HG03378 (cell line): ENCODE measurements around the gene TAGLN2.

ENCODE experiments used
- ATAC-seq: cut with Tn5 transposase; IDR thresholded peaks from one replicate; pipeline ENCODE4 v1.9.1; 2021; ENCODE audit warnings: mild to moderate bottlenecking, moderate library complexity; ENCODE audit not compliant: unreplicated experiment

Gene TAGLN2

DNA sequence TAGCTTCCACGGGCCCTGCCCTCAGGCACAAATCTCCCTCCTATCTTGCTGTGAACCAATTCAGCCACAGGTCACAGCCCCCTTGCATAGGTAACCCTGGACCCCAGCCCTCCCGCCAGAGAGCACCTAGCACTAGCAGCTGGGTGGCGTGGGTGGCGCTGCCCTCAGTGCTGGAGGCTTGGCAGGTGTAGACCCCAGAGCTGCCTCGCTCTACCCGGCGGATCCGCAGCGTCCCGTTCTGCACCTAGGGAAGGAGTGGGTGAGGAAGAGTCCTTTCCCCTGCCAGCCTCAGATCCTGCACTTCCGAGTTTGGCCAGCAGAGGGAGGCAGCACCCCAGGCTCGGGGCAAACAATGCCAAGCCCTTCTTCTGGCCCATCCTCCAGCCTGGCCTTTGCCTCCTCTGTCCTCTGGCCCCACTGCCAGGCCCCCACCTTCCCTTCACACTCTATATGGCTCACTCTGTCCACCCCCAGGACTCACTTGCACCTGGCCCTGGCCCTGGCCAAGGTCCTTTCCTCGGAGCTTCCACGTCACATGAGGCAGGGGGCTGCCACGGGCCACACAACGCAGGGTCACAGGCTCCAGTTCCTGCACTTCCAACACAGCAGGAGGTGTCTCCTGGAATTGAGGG lies 11.1 kb upstream of the TAGLN2 start:
- peak; percentile 45 for ATAC-seq

DNA sequence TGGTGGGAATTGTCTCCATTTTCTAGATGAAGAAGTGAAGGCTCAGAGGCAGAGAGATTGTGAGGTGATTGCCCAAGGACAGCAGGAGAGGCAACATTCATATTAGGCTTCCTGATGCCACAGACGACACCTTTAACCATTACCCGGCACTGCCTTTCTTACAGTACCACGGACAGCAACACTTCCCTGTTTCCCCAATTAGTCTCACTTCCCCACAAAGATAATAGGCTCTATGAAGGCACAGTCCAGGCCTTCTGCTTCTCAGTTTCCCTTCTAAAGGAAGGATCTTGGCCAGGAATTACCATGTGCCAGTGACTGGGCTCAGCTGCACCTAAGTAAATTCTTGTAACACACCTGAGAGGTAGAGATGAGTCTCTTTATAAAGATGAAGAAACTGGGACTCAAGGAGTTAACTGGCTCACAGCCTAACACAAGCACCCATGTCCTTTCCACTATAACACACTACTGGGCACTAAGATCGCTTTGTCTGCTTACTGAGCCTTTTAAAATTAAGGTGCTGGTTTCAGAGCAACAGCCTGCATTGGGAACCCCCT lies 10.5 kb upstream of the TAGLN2 start:
- ATAC-seq: no peak

DNA sequence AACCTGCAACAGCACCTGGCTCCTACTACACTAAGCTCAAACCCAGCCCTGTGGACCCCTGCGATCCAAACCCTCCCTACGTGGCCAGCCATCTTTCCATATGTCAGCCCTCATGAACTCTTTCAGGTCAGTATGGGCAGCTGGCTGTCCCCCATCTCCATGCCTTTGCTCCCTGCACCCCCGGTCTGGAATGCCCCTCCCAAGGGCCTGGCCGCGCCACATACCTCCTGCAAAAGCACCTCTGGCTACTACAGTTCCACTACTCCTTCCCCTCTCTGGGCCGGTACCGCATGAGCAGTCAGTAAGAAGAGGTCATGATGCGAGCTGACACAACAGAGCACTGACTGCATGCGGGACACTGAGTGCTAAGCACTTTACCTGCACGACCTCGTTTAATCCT lies 10.0 kb upstream of the TAGLN2 start:
- no peak for ATAC-seq

DNA sequence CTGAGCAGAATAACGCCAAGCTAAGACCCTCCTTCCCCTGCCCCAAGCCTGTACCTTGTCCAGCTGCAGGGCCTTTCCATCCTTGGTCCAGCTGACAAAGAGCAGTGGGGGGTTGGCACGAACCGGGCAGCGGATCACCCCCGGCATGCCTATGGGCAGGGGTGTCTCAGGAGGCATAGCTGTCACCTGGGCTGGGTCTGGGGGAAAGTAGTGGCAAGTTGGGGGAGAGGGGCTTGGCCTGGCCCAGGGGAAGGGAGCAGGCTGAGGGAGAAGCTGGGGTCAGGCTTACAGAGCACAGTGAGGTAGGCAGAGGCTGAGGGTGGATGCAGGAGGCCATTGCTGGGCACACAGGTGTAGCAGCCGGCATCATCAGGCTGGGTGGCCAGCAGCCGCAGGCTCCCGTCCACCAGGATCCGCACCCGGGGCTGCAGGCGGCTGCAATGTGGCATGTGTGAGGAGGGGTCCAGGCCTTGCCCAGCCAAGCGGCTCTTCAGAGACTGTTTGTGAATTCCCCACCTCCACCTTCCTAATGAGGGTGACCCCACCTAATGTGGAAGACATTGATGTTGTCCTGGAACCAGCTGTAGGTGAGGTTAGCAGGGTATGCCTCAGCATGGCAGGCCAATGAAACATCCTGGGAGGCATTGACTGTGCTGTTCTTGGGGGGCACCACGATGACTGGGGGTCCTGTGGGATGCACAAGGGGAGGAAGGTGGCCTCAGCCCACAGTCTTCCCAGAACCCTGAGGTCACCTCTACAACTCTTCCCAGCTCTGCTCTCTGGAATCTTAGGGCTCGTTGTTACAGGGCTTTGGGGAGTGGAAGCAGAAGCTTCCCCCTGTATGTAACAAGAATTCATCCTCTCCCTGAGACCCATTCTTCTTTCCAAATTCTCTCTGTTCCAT lies 9.1 kb upstream of the TAGLN2 start:
- no peak for ATAC-seq

DNA sequence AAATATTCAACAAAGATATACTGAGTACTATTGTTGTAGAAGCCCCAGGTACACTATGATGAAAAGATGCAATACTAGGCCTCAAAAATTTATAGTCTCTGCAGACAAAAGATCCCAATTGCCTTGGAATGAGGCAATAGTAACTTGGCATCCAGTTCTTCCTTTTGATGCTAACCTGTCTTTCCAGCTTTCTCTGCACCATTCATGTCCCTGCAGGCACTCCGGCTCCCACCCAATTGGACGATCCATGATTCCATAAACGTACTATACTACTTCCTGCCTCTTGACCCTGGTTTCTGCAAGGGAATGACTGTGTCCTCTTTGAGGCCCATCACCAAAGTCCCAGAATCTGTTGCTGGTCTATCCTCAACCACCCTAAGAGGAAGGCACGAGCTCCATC lies 8.0 kb upstream of the TAGLN2 start:
- ATAC-seq: no peak

DNA sequence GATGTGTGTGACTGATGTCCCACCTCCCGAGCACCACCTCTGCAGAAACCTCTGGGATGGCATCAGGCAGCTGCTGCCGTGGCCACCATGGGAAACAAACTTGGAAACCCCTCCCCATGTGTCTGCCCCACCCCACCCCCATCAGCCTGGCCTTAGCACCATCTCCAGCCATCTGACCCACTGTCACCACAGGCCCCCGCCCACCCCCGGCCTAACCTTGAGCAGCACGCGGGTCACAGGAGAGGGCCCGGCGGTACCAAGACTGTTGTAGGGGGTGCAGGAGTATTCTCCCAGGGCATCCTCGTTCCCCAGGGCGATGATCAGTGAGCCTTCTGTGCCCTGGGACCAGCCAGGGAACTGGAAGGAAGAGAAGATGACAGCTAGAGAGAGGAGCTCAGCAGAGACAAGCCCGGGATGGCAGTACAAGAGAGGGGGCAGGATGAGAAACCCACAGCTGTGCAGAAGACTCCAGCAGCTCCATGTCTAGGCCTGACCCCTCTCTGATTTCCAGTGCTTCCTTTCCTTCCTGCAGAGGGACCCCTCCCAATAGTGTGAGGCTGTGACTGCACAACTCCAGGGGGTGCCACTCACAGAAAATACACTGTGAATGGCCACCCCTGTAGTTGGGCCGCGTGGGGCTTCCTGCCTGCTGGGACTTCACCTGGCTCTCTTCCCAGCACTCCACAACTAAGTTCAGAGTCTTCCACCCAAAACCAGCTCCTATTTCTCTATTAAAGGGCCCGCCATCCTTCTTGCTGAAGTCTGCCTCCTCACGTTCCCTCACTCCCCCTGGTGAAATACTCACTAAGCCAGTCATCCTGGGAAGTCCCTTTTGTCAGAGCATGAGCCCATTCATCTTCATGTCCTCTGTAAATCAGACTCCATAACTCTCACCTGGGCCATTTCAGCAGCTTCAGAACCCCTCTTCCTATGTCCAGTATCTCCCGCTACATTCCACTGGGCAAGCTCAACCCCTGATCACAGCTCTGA lies 7.3 kb upstream of the TAGLN2 start:
- ATAC-seq: no peak

DNA sequence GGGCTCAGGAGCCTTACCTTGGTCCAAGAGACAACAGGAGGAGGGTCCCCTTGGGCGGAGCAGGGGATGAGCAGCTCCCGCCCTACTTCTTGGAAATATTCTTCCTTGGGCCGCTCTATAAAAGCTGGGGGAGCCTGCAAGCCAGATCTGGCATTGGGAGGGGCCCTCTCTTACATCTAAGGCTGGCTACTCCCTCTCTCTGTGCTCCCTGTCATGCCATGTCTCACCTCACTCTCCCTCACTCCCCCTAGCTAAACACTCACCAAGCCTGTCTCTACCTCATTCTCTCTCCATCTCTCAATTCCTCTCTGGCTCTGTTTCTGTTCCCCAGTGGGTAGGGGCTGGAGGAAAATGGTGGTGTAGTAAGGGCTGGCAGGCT lies 6.5 kb upstream of the TAGLN2 start:
- no peak for ATAC-seq

DNA sequence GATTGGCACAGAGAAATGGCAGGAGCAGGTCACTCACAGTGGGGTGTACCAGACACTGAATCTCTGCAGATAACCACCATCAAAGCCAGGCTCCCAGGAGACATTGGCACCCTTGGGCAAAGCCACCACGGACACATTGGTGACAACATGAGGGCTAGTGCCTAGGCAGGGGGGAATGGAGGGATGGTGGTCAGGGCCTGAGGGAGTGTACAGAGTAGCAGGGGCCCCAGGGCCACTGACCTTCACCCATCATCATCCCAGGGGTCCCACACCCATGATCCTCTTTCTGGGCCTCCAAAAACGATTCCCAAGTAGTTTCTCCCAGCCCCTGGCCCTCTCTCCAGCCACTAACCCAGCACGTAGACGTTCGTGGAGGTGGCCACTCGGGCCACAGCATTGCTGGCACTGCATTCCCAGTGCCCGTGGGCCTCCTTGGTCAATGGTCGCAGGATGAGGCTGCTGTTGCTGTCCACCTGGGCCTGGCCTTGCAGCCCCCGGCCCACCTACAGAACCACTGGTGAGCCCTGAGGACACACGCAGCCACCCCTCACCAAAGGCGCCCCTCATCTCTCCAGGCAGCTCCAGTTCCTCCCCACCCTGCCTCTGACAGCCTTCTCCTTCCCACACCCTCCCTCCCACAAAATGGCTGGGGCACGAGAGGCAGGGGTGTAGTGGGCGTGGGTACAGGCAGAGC lies 5.9 kb upstream of the TAGLN2 start:
- no peak for ATAC-seq

DNA sequence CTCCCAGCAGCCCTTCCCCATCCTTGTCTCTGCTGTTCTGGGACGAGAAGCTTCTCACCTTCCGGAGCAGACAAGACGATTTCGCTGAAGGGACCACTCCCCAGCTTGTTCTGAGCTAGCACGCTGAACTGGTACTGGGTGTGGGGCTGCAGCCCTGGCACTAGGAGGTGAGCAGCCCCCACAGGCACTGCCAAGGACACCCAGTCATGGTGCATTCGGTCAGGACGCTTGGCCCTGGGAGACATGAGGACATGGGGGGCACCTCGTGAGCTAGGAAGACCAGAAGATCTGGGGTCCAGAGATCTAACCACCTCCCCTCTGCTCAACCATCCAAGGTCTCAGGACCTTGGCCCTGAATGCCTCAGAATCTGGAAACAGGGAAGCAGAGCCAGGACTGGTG lies 5.3 kb upstream of the TAGLN2 start:
- ATAC-seq: no peak

DNA sequence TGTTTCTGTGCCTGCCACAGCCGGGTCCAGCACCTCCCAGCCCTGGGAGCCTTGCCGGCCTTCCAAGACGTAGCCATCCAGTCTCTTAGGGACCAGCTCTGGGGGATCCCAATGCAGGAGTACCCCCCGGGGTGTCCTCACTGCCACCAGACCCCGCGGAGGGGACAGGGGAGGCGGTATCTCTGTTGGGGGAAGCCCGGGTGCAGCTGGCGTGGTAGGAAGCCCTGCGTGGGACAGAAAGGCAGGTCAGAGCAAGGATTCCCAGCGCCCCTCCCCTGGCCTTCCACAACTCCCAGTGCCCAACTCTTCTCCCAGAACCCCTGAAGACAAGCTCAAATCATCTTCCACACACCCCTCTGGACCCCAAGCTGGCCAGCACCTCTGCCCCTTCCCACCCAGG lies 4.9 kb upstream of the TAGLN2 start:
- no peak for ATAC-seq

DNA sequence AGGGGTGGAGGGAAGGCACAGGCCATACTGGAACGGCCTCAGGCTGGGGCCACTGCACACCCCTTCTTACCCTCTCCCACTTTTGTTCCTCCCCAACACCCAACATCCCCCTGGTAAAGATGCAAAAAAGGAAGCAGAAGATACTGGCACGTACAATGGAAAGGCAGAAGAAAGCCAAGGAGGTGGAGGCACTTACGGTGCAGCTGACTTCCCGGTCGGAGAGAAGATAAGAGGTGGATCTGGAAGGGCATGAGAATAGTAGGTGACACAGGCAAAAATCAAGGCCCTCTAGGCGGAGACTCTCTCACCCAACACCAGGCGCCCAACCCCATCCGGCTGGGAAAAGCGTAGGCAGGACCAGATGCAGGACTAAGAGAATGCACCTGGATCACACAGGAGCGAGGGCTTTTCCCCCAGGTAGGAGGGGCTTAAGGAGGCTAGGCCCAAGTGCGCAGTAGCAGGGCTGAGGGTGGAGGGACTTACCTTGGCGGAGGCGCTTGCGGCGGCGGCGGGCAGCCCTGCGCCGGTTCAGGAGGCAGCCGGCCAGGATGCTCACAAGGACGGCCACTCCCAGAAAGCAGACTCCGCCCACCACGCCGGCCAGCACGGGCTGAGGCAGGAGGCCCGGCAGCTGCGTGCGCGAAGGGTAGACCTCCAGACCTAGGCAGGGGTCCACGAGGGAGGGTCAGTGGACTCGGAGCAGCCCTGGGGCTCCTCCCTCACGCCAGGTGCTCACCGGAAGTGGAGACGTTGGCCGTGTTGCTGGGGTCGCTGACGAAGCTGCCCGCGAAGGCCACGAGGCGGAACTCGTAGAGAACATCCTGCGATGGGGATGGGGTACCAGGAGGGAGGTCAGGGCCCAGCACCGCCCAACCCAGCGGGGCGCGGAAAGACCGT lies 4.1 kb upstream of the TAGLN2 start:
- no peak for ATAC-seq

DNA sequence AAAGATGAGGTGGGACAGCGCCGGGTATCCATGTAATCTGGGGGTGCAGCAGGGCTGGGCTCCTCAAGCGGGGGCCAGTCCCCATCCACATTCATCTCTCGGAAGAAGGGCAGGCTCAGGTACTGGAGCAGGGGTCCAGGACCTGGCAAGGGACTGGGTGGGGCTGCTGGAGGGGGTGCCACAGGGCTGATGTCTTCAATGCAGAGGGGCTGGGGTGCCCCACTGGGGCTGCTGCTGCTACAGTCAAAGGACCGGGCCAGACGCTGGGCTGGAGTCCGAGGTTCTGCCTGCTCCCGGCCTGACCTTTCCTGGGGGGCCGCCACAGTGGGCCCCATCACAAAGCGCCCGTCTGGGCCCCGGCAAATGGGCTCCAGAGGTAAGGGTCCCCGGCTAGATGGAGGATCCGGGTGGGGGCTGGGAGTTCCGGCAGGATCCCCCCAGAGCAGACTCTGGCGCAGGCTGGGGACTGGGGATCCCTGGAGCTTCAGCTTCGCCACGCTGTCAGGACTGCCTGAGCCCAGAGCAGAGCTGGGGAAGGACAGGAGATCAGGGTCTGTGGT lies 3.3 kb upstream of the TAGLN2 start:
- ATAC-seq: no peak

DNA sequence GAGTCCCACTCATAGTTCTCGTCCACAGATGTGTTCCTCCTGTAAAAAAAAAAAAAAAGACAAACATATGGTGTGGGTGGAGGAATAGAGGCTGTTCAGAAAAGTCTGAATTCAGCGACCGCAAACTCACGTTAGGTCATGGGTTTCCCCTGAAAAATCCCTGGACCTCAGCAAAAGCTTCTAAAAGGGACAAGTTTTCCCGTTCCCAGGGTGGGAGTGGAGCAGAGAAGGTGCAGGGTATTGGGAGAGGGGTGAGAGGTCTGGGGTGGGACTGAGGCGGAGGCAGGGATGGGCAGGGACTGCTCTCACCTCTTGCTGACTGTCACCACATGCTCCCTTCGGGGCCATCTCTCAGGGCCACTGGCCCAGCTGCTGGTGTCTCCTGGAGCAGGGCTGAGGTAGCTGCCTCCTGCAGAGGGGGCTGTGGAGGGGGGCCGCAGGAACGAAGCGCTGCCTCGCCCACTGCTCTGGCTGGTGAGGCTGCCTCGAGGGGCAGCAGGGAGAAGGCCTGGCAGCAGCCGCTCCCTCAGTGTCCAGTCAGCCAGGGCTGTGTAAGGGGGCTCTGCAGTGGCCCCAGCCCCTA lies 2.6 kb upstream of the TAGLN2 start:
- ATAC-seq: no peak

DNA sequence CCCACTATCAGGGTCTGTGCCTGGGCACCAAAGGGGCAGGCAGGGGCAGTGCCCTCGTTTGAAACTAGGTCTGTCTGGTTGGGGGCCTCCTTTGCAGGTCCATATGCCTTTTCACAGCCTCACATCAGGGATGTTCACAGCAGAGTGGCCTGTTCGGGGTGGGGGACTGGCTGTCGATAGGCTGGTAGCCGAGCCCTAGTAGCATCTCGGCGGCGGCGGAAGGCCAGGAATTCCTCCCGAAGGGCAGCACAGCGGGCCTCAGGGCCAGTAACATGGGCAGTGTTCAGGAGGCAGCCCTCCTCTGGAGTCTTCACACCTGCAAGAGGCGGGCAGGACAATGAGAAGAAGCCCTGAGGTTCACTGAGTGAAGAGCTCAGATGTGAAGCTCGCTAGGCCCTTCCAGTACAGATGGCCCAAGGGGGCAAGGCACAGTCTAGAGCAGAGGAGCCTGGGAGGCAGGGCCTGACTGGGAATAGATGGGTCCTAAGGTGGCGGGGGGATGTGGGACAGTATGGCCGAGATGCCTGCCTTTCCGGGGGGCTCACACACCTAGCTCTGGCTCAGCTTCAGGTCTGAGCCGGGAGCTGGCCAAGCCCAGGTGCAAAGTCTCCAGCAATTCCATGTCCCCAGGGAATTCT lies 2.0 kb upstream of the TAGLN2 start:
- no peak for ATAC-seq

DNA sequence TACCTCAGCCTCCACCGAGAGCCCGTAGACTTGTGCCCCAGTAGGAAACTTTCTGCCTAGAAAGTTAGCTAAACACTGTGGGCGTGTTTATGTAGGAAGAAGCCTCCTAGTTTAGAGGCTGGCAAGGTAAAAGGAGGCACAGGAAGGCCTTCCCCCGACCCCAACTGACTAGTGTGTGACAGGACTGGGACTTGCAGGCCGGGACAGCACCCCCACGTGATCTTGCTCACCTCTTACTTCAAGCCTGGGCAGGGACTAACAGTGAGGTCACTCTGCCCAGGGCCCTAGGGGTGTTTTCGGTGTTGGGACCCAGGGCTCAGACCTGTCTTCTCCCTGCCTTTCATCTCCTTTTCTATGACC lies 392 bp upstream of the TAGLN2 start:
- peak; percentile 6 for ATAC-seq

DNA sequence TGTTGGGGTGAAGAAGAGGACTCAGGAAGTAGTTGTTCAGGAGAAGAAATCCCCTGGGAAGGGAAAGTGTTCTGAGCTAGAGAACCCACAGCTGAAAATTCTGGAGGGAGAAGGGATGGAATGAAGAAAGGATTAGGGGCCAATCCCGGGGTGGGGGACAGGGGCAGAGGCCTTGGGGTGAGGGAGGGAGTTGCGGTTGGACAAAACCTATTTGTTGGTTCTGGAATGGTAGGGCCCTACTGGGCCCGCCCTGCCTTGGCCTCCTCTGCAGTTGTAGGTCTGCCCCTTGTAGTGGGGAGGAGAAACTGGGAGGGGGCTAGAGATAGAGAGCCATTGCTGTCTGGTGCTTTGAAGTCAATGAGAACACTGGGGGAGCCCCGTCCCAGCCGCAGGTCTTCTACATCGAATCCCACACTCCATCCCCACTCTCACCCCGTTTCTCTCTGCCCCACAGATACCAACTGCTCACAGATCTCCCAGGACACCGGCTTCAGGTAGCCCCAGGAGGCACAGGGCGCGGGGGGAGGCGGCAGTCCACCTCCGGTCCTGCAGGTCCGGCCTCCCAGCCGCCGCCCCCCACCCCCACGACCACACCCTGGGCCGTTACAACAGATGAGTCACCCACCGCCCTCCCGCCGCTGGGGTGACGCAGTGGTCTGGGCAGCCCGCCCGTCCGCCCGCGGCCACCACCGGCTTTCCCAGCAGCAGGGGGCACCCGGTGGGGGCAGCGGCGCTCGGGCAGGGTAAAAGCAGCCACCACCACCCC lies 1.1 kb downstream of the TAGLN2 start:
- ATAC-seq: no peak

DNA sequence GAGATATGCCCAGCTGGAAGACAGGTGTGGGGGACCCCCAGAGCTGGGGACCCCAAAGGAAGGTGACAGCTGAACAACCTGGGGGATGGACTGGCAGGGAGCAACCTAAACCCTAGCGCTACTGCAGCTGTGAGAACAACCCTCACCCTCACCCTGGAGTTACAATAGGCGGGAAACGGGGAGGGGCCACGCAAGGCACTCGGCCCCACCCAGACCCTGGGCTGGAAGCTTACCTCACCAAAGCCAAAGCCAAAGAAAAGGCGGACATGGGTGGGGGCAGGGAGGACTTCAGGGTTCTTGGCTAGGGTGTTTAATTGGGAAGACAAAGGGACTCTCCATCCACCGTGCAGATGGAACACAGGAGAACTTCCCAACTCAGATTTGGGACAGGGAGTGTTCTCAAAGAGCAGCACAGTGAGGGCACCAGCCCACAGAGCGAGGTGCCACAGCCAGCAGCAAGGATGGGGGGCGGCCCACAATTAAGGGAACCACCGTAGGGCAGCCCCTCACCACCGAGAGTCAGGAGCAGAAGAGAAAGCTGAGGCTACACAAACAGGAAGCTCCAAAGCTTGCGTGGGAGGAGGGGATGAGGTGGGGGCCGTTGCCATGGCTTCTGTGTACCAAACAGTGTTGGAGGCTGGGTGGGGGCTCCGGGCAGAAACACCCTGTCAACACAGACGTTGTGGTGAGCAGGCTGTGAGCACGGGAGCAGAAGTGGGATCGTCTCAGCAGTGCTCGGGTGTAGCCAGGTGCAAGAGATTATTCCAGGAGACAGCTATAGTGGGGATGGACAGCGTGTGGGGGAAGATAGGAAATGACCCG lies 1.9 kb downstream of the TAGLN2 start:
- peak; percentile 33 for ATAC-seq
